GM18909 (cell line): ENCODE data around the gene SNCB.

Source experiments
- ATAC-seq: cut with Tn5 transposase; IDR thresholded peaks from one replicate; pipeline ENCODE4 v1.9.1; 2021; ENCODE audit warnings: mild to moderate bottlenecking; ENCODE audit not compliant: unreplicated experiment, poor library complexity

SNCB gene

DNA sequence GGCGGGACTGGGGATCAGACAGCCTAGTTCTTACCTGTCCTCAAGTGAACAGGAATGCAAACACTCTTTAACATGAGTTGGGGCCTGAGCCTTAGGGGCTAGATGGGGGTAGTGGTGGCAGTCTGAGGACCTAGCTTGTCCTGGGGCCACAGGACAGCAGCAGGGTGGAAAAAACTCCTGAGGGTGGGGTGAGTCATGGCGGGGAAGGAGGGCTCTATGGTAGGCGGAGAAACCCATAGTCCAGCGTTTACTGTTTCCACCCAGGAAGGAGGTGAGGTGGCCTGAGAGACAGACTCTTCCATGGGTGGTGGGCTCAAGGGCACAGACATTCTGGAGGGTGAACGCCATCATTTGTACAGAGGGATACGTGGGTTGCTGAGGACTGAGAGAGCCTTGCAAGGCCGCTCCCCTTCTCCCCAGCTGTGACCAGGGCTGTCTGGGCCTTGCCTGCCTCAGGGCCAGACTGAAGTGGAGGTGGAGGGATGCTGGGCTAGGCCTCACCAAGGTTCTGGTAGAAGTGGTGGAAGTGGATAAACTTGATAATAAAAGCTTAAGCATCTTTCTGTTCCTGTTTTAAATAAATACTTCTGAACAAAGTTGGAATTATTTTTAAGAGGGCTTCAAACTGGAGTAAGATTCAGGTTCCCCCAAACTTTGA lies 15.8 kb upstream of the SNCB start:
- no peak for ATAC-seq

DNA sequence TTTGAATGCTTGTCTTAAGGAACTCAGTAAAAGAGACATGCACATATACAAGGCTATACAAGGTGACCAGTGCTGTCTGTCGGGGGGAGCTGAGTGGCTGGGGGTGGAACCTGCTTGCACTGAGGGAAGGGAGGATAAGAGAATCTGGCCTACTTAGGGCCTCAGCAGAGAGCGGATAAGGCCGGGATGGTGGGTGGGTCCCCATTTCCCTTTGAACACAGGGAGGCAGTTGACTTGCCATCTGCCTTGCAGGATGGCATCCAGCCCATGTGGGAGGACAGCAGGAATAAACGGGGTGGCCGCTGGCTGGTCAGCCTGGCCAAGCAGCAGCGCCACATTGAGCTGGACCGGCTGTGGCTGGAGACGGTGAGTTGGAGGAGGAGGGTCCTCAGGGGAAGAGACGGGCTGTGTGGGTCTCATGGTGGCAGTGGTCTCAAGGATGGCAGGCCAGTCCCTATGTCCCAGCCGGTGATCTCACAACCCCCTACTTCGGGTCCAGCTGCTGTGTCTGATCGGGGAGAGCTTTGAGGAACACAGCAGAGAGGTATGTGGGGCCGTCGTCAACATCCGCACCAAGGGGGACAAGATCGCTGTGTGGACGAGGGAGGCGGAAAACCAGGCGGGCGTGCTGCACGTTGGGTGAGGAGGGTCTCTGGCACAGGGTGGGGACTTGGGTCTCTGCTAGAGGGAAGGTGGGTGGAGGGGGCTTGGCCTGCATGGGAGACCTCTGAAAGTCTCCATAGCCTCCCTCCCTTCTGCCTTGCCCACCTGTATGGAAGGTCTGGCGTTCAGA lies 14.7 kb upstream of the SNCB start:
- ATAC-seq, result no peak

DNA sequence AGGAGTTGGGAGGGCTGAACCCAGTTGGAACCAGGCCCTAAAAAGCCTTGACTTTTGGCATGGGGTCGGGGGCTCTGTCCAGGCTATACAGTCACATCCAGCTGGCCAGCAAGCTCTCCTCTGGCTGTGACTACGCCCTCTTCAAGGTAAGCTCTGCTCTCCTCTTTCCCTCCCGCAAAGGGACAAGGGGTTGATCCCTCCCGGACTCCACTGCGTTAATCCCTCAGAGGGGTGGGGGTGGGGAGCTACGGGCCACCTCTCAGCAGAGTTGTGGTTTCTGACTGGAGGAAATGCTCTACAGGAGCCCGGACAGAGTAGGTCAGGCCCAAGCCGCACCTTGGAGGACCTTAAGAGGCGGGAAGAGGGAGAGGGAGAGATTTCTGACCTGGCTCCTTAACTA lies 14.0 kb upstream of the SNCB start:
- ATAC-seq, result no peak

DNA sequence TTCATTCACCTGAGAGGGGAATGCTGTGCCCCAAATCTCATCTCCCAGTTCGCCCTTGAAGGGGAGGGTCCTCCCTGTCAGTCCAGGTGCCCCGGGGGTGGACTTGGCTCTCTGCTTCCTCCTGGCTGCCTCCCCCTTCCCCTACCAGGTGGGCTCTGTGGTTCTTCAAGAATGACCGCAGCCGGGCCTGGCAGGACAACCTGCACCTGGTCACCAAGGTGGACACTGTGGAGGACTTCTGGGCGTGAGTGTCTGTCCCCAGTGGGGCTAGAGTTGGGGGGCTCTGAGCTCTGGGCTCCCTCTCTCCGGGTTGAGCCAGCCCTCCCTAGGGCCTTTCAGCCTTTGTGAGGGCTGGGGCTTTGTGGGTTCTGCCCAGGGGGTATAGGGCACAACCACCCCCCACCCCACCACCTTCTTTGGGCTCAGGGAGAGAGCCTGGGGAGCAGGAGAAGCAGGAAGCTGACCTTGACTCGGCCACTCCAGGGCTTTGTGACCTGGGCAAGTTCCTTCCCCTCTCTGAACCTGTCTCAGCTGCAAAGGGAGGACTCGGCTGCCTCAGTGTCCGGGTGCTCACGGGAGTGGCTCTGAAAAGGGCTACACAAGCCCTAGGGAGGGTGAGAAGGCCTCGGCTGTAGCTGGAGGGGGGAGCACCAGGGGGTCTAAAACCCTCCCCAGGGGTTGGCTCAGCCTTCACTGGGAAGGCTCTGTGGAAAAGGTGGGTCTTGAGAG lies 13.3 kb upstream of the SNCB start:
- no peak for ATAC-seq

DNA sequence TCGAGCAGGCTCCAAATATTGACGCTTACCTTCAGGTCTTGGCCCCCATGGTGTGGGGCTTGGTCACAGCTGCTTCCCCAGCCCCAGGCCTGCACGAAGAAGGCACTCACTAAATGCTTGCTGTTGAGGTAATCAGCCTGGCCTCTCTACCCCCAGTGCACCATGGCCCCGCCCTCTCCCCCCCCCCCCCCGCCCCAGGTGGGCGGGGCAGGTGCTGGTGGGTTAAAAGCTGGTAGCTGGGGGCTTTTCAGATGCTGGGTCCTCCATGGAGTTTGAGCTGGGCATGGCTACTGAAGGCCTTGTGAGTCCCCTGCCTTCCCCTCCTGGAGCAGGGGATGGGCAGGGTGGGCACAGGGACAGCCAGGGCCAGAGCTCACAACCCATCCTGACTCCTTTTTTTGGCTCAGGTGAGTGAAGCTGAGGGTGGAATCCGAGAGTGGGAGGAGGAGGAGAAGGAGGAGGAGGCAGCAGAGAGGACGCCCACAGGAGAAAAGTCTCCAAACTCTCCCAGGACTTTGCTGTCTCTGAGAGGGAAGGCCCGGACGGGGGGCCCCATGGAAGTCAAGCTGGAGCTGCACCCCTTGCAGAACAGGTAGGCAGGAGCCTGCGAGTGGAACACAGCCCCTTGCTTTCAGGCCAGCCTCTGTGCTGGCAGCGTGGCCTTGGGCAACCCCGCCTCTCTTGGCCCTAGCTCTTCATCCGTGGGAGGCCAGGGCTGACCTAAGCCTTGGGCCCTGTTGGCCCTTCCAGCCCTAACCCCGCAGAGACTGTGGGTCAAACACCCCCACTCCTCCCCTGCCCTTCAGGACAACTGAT lies 12.5 kb upstream of the SNCB start:
- no peak for ATAC-seq

DNA sequence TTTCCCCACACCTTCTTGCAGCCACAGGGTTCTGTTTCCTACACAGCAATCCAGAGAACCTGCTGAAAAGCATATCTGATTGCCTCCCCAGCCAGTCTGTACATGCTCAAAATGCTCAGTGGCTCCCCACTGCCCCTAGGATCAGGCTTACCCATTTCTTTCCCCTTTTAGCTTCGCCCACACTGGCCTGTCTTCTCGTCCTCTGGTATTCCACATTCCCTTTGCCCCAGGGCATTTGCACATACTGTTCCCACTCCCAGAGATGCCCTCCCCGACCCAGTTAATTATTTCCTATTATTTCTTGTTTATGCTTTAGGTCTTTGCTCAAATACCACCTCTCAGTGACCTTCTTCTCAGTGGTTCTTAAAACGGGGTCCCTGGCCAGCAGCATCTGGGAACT lies 10.3 kb upstream of the SNCB start:
- no peak for ATAC-seq

DNA sequence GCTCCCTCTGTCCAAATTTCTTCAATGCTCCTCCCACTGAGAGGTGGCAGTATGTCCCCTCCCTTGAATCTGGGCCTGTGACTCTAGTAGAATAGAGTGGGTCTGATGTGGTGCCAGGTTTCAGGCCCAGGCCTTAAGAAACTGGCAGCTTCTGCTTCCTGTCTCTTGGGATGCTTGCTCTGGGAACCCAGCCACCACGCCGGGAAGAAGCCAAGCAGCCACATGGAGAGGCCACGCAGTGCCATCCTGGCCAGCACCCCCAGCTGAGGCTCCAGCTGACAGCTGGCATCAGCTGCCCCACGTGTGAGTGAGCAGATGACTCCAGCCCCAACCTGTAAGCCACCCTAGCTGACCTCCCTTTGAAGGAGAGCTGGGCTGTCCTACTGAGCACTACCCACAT lies 9.6 kb upstream of the SNCB start:
- ATAC-seq, result no peak

DNA sequence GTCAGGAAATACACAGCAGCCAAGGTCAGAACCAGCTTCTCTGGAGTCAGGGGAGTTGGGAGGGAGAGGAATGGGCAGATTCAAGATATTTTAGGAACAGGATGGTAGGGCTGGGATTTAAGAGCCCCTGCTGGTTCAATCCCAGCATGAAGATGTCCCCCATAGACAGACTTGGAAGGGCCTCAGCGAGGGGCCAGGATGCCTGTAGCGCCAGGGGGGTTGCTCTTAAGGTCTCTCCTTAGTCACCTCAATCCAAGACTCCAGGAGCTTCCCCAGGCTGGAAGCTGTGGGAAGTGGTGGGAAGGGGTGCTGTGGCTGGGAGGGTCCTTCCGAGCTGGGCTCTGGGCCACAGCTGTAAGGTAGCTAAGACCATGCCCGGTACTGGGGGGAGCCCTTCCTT lies 8.9 kb upstream of the SNCB start:
- ATAC-seq, result no peak

DNA sequence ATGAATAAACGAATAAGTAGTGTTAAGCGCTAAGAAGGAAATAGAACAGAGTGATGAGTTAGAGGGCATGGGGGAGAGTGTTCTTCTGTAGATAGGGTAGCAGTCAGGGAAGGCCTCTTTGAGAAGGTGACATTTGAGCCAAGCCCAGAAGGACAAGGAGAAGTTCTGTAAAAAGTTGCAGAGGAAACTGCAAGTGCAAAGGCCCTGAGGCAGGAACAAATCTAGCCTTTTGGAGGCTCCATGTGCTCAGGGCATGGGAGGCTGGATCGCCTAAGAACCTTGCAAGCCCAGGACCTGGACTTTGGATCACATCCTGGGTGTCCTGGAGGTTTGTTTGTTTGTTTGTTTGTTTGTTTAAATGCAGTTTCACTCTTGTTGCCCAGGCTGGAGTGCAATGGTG lies 8.1 kb upstream of the SNCB start:
- ATAC-seq, result no peak

DNA sequence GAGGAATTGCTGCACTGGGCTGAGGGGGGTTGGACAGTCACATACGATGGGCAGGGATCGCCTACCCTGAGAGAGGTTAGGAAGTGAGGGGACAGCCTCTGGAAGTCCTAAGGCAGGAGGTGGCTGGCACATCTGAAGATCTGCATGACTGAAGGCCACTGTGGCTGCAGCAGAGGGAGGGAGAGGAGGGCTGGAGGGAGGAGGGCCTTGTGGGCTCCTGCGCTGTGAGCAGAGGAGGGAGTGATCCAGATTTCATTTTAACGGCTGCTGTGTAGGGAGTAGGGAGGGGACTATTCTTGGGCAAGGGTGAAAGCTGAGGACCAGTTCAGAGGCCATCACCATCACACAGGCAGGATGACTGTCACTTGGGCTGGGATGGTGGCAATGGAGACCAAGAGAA lies 7.2 kb upstream of the SNCB start:
- ATAC-seq, result no peak

DNA sequence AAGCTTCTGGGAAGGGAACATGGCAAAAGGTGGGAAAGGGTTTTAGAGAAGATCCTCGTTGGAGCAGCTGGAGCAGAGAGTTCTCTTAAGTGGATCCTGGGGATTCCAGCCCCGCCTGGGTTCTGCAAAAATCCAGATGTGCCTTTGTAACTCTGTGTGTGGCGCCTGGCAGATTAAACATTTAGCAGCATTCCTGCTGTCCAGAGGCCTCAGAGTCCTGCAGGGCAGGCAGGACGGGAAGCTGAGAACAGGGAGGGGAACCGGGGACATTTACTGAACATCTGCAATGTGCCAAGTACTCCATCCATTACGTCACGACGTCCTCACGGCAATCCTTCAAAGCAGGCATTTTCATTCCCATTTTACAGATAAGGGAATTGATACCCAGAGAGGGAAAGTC lies 6.1 kb upstream of the SNCB start:
- no peak for ATAC-seq

DNA sequence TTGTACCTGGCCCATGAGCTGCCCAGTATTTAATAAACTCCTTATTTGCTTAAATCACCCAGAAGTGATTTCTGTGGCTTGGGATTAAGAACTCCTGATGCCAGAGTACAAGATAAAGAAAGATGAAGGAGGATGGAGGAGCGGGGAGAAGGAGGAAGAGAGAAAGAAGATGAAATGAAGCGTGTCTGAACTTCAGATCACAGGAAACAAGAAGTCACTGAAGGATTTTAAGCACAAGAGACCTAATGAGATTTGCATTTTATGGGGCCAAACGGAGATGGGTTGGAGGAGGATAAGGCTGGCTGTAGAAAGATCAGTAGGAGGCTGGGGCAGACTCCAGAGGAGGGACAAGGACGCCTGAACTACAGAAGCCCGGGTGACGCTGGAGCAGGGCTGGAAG lies 3.3 kb upstream of the SNCB start:
- no peak for ATAC-seq

DNA sequence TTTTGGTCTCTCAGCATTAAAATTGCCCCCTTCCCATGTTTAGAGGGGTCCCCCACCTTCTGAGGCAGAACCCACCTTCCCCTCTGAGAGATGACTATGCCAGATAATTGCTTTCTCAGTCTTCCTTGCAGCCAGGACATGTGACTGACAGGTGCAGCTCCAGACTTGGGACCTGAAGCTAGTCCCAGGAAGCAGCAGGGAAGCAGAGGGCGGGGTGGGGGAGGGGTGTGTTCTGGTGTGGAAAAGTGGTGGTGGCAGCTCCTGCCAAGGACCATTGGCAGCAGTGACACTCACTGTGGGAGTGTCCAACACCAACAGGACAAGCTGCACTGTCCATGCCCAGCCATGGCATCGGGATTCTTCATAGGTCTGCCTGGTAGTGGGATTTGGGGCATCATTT lies 2.4 kb upstream of the SNCB start:
- ATAC-seq, result no peak

DNA sequence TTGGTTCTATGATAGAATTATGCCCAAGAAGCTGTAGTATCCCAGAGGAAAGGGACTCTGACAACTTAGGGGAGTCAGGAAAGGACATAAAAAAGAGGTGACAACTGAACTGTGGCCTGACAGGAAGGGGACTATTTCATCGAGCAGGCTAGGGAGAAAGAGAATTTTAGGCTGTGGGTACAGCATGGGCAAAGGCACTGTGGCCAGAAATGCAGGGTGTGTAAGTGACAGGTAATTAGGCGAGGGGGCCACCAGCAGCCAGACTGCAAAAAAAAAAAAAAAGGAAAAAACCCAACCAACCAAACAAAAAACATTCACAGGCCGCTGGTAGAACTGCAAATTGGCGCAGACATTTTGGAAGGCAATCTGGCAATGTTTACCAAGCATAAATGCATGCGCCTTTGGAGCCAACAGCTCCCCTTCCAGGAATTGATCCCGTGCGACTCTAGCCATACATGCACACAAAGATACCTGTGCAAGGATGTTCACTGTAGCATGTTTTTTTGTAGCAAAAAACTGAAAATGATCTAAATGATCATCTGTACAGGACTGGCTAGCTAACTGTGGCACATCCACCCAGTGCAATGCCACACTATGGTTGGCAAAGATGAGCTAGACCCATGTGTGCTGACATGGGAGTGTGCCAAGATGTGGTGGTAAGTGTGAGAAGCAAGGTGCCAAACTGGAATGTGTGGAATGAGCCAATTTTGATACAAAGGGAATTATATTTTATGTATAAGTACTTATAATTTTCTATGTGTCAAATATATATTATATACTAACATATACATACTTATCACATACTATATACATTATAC lies 1.3 kb upstream of the SNCB start:
- no peak for ATAC-seq

DNA sequence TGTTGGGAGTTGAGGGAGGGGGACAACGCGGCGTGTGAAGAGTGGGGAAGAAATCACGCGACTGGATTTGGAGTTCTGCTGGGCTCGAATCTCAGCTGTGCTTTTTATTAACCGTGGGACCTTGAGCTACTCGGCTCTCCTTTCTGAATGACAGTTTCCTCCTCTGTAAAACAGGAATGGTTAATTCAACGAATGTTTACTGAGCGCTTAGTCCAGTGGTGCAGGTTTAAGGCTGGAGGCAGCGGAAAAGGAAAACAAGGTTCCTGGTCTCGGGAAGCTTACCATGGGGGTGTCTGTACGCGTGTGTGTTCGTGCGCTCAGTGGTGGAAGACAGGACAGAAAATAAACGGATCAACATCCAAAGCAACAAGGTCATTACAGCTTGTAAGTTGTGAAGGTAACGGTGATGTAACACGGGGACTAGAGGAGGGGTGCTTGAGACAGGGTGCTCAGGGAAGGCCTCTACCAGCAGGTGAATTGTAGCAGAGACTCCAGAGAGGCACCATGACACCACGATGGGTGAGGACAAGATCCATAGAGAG lies 418 bp upstream of the SNCB start:
- ATAC-seq, result no peak

DNA sequence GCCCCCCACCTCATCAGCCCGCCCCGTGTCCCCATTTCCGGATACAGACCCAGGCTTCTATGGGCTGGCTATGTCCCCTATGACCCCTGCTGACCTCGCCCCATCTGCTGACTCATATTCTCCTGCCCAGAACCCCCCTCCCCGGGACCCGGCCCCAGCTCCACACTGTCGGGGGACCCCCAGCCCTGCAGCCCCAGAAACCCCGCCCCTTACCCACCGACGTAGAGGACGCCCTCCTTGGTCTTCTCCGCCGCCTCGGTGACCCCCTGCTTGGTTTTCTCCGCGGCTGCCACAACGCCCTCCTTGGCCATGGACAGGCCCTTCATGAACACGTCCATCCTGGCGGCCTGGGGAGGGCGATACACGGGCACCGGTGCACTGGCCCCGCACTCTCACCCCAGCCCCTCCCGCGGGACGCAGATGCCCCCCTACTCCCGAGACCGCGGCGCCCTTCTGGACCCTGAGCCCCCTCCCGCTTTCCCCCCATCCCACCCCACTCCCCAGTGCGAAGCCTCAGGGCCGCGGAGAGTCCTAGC lies 949 bp downstream of the SNCB start:
- ATAC-seq, result no peak

DNA sequence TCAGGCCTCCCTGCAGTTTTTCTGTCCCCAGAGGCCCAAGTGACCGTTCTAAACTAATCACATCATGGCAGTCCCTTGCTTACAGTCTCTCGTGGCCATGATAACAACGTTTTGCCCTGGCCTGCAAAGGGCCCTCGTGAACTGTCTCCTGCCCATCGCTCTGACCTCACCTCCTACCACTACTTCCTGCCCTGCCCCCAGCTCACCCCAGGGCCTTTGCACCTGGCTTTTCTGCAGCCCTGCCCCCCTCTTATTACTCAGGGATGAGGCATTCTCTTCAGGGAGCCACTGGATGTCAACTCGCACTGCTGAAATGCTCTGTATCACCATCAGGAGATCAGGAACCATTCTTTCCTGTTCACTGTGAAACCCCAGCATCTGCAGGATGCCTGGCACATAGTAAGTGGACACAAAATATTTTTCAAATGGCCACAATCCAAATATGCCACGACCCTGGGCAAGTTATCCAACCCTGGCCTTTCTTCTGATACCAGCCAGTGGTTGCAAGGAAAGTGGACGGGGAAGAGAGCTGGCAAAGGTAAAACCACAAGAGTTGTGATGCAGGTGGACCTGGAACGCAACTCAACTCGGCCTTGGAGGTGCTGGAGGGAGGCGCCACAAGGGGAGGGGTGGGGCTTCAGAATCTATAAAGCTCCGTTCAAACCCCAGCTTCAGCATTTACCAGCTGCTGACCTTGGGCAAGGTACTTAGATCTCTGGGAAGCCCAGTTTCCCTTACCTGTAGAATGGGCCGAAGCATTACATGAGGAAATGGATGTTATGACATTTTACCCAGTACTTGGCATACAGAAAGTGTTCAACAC lies 1.7 kb downstream of the SNCB start:
- ATAC-seq, result no peak

DNA sequence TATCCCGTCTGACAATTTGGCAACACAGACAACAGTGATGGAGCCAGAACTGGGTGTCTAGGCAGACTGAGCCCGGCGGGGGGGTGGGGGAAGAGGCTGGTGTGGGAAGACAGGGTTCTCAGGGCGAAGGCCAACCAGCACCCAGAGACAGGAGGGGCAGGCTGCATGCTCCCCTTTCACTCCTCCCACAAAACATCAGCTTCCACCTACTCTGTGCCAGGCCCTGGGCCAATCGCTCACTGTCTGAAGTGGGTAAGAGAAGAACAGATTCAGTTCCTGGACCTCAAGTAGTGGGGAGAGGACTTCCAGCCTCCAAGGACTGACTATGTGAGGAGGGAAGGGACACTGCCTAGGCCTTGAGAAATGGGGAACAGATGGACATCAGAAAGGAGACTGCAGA lies 2.8 kb downstream of the SNCB start:
- ATAC-seq, result no peak

DNA sequence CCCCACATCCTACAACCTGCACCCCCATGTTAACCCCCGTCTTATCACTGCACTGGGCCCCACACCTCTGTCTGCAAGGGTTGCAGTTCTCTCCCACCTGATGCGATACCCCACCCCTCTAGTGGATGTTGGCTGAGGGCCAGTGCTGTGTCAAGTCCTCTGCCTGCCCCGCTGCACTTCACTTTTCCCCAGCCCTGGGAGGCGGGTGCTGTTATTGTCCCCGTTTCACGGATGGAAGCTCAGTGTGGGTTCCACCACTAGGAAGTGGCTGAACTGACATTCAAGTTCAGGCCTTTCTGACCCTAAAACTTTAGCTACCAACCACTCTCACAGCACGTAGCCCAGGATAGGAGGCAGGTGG lies 3.5 kb downstream of the SNCB start:
- no peak for ATAC-seq
